HEK293 (cell line): ENCODE data around the gene GCFC2.

Experiments used
- GLIS2 ChIP-seq: fragments of 450-650 bp; formaldehyde crosslinking; IDR thresholded peaks from 2 replicates; pipeline ENCODE4 v1.5.1; 2016; ENCODE audit warnings: missing biosample characterization, missing genetic modification characterization
- KLF10 ChIP-seq: fragments of 450-650 bp; IDR thresholded peaks from 2 replicates; pipeline ENCODE4 v1.5.1; 2018; ENCODE audit warnings: missing biosample characterization, mild to moderate bottlenecking, missing genetic modification characterization
- PATZ1 ChIP-seq: fragments of 450-650 bp; formaldehyde crosslinking; IDR thresholded peaks from 2 replicates; pipeline ENCODE4 v1.5.1; 2016; ENCODE audit warnings: missing biosample characterization, missing genetic modification characterization
- SCRT1 ChIP-seq: fragments of 450-650 bp; formaldehyde crosslinking; IDR thresholded peaks from 2 replicates; pipeline ENCODE4 v1.5.1; 2016; ENCODE audit warnings: missing biosample characterization, missing genetic modification characterization, borderline replicate concordance
- TRIM28 ChIP-seq: IDR thresholded peaks from 2 replicates; pipeline ENCODE4 v1.6.1; 2011; ENCODE audit warnings: low read length, control low read depth, borderline replicate concordance
- YY2 ChIP-seq: fragments of 450-650 bp; formaldehyde crosslinking; IDR thresholded peaks from 2 replicates; pipeline ENCODE4 v1.5.1; 2016; ENCODE audit warnings: missing biosample characterization, missing genetic modification characterization
- ZBTB17 ChIP-seq: fragments of 450-650 bp; formaldehyde crosslinking; IDR thresholded peaks from 2 replicates; pipeline ENCODE4 v1.5.1; 2016; ENCODE audit warnings: missing biosample characterization, missing genetic modification characterization
- ZBTB20 ChIP-seq: fragments of 450-650 bp; formaldehyde crosslinking; IDR thresholded peaks from 2 replicates; pipeline ENCODE4 v1.5.1; 2016; ENCODE audit warnings: missing biosample characterization, missing genetic modification characterization
- ZBTB8A ChIP-seq: fragments of 450-650 bp; formaldehyde crosslinking; IDR thresholded peaks from 2 replicates; pipeline ENCODE4 v1.5.1; 2016; ENCODE audit warnings: missing biosample characterization, missing genetic modification characterization
- ZFP37 ChIP-seq: fragments of 450-650 bp; formaldehyde crosslinking; IDR thresholded peaks from 2 replicates; pipeline ENCODE4 v1.5.1; 2016; ENCODE audit warnings: missing biosample characterization, missing genetic modification characterization
- ZNF140 ChIP-seq: fragments of 450-650 bp; formaldehyde crosslinking; IDR thresholded peaks from 2 replicates; pipeline ENCODE4 v1.5.1; 2016; ENCODE audit warnings: missing biosample characterization, missing genetic modification characterization
- ZNF2 ChIP-seq: fragments of 450-650 bp; formaldehyde crosslinking; IDR thresholded peaks from 2 replicates; pipeline ENCODE4 v1.5.1; 2016; ENCODE audit warnings: missing biosample characterization, missing genetic modification characterization
- ZNF302 ChIP-seq: fragments of 450-650 bp; formaldehyde crosslinking; IDR thresholded peaks from 2 replicates; pipeline ENCODE4 v1.5.1; 2016; ENCODE audit warnings: missing biosample characterization, missing genetic modification characterization, low read depth
- ZNF391 ChIP-seq: fragments of 450-650 bp; formaldehyde crosslinking; IDR thresholded peaks from 2 replicates; pipeline ENCODE4 v1.5.1; 2016; ENCODE audit warnings: low read depth, missing biosample characterization, missing genetic modification characterization, borderline replicate concordance
- ZNF394 ChIP-seq: fragments of 450-650 bp; formaldehyde crosslinking; IDR thresholded peaks from 2 replicates; pipeline ENCODE4 v1.5.1; 2016; ENCODE audit warnings: missing biosample characterization, missing genetic modification characterization, mild to moderate bottlenecking, moderate library complexity, borderline replicate concordance
- ZNF449 ChIP-seq: fragments of 450-650 bp; formaldehyde crosslinking; IDR thresholded peaks from 2 replicates; pipeline ENCODE4 v1.5.1; 2017; ENCODE audit warnings: missing biosample characterization, mild to moderate bottlenecking, missing genetic modification characterization, moderate library complexity
- ZNF600 ChIP-seq: fragments of 450-650 bp; formaldehyde crosslinking; IDR thresholded peaks from 2 replicates; pipeline ENCODE4 v1.5.1; 2016; ENCODE audit warnings: missing biosample characterization, missing genetic modification characterization
- ZNF610 ChIP-seq: fragments of 450-650 bp; formaldehyde crosslinking; IDR thresholded peaks from 2 replicates; pipeline ENCODE4 v1.5.1; 2016; ENCODE audit warnings: missing biosample characterization, missing genetic modification characterization, borderline replicate concordance
- ZNF626 ChIP-seq: fragments of 450-650 bp; sonication (Bioruptor Pico); formaldehyde crosslinking; IDR thresholded peaks from 2 replicates; pipeline ENCODE4 v1.5.1; 2018; ENCODE audit warnings: missing biosample characterization, missing genetic modification characterization, inconsistent platforms
- ZNF629 ChIP-seq: fragments of 450-650 bp; formaldehyde crosslinking; IDR thresholded peaks from 2 replicates; pipeline ENCODE4 v1.5.1; 2017; ENCODE audit warnings: missing biosample characterization, missing genetic modification characterization
- ZNF639 ChIP-seq: fragments of 450-650 bp; formaldehyde crosslinking; IDR thresholded peaks from 2 replicates; pipeline ENCODE4 v1.5.1; 2016; ENCODE audit warnings: missing biosample characterization, missing genetic modification characterization
- TF ChIP-seq, protein P1 (sequence below): fragments of 450-650 bp; formaldehyde crosslinking; IDR thresholded peaks from 2 replicates; pipeline ENCODE4 v1.5.1; 2016; ENCODE audit warnings: missing biosample characterization, missing genetic modification characterization
- TF ChIP-seq, protein P2 (sequence below): fragments of 450-650 bp; formaldehyde crosslinking; IDR thresholded peaks from 2 replicates; pipeline ENCODE4 v1.5.0; 2017; ENCODE audit warnings: missing biosample characterization, missing genetic modification characterization, borderline replicate concordance
- TF ChIP-seq, protein P3 (sequence below): fragments of 450-650 bp; formaldehyde crosslinking; IDR thresholded peaks from 2 replicates; pipeline ENCODE4 v1.5.1; 2016; ENCODE audit warnings: missing biosample characterization, missing genetic modification characterization
- TF ChIP-seq, protein P4 (sequence below): fragments of 450-650 bp; formaldehyde crosslinking; IDR thresholded peaks from 2 replicates; pipeline ENCODE4 v1.5.1; 2016; ENCODE audit warnings: missing biosample characterization, missing genetic modification characterization
- TF ChIP-seq, protein P5 (sequence below): fragments of 450-650 bp; formaldehyde crosslinking; optimal IDR thresholded peaks from 2 replicates; pipeline ENCODE3; 2016; ENCODE audit warnings: missing biosample characterization, mild to moderate bottlenecking, missing genetic modification characterization

The GCFC2 gene

DNA sequence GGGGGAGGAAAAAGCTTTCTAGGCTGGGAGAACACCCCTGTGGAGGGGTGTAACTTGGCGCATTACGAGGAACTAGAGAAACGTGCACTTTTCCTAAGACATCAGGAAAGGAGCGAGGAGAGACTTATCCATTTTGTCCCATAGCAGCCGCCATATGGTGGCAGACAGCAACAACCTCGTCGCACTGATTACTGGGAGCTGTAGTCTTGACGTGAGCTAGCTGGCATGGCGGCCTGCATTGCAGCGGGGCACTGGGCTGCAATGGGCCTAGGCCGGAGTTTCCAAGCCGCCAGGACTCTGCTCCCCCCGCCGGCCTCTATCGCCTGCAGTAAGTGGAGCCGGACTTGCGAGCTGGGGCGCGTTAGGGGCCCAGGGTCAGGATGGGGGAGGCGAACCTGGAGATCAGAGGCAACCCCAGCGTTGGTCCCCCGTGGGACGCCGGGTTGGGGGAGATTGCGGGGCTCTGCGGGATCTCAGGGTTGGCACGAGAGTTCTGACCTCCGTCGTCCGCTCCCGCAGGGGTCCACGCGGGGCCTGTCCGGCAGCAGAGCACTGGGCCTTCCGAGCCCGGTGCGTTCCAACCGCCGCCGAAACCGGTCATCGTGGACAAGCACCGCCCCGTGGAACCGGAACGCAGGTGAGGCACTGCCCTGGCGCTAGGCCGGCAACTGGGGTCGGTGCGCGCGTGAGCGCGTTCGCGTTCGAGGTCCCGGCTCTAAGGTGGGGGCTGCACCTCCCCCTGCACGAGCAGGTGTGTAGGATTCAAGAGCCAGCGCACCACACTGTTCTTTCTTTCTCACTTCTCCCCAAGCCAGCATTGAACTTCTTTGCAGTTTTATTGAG, 63.9 kb downstream of the GCFC2 start, which contains the start of gene MRPL19 (continued):
- TF ChIP-seq, protein P1, sequence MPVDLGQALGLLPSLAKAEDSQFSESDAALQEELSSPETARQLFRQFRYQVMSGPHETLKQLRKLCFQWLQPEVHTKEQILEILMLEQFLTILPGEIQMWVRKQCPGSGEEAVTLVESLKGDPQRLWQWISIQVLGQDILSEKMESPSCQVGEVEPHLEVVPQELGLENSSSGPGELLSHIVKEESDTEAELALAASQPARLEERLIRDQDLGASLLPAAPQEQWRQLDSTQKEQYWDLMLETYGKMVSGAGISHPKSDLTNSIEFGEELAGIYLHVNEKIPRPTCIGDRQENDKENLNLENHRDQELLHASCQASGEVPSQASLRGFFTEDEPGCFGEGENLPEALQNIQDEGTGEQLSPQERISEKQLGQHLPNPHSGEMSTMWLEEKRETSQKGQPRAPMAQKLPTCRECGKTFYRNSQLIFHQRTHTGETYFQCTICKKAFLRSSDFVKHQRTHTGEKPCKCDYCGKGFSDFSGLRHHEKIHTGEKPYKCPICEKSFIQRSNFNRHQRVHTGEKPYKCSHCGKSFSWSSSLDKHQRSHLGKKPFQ (tag by site-specific recombination), result no peak
- TF ChIP-seq ZNF140 (tag by site-specific recombination), result no peak
- 0 out of 2 replicates have a peak, but pooled peaks have one; percentile 17 for TF ChIP-seq ZNF600 (tag by site-specific recombination)
- TF ChIP-seq, protein P2, sequence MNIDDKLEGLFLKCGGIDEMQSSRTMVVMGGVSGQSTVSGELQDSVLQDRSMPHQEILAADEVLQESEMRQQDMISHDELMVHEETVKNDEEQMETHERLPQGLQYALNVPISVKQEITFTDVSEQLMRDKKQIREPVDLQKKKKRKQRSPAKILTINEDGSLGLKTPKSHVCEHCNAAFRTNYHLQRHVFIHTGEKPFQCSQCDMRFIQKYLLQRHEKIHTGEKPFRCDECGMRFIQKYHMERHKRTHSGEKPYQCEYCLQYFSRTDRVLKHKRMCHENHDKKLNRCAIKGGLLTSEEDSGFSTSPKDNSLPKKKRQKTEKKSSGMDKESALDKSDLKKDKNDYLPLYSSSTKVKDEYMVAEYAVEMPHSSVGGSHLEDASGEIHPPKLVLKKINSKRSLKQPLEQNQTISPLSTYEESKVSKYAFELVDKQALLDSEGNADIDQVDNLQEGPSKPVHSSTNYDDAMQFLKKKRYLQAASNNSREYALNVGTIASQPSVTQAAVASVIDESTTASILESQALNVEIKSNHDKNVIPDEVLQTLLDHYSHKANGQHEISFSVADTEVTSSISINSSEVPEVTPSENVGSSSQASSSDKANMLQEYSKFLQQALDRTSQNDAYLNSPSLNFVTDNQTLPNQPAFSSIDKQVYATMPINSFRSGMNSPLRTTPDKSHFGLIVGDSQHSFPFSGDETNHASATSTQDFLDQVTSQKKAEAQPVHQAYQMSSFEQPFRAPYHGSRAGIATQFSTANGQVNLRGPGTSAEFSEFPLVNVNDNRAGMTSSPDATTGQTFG (tag by site-specific recombination), result no peak
- TF ChIP-seq ZNF391 (tag by site-specific recombination), result 0 out of 2 replicates have a peak, but pooled peaks have one; percentile 17
- TF ChIP-seq ZNF2 (tag by site-specific recombination), result peak; percentile 49; the same call in 1 of the 2 replicates
- TF ChIP-seq ZBTB17, result peak; percentile 90
- TF ChIP-seq GLIS2 (tag by site-specific recombination), result peak; percentile 83
- TF ChIP-seq ZBTB8A, result no peak
- peak; percentile 38; the same call in 1 of the 2 replicates for TF ChIP-seq ZNF639 (tag by site-specific recombination)
- TF ChIP-seq ZNF394 (tag by site-specific recombination), result peak; percentile 50
- TF ChIP-seq ZFP37, result peak; percentile 67; the same call in 1 of the 2 replicates
- no peak for TF ChIP-seq ZNF302
- no peak for TF ChIP-seq ZNF626 (tag by site-specific recombination)
- peak; percentile 37 for TF ChIP-seq ZNF629
- TF ChIP-seq ZBTB20 (tag by site-specific recombination), result peak; percentile 71
- TF ChIP-seq YY2, result peak; percentile 92
- TF ChIP-seq PATZ1, result 0 out of 2 replicates have a peak, but pooled peaks have one; percentile 48
- TF ChIP-seq ZNF610 (tag by site-specific recombination), result no peak
- TF ChIP-seq, protein P3, sequence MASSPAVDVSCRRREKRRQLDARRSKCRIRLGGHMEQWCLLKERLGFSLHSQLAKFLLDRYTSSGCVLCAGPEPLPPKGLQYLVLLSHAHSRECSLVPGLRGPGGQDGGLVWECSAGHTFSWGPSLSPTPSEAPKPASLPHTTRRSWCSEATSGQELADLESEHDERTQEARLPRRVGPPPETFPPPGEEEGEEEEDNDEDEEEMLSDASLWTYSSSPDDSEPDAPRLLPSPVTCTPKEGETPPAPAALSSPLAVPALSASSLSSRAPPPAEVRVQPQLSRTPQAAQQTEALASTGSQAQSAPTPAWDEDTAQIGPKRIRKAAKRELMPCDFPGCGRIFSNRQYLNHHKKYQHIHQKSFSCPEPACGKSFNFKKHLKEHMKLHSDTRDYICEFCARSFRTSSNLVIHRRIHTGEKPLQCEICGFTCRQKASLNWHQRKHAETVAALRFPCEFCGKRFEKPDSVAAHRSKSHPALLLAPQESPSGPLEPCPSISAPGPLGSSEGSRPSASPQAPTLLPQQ (tag by site-specific recombination), result peak; percentile 18; the same call in 1 of the 2 replicates
- TF ChIP-seq KLF10 (tag by site-specific recombination), result no peak
- TF ChIP-seq, protein P4, sequence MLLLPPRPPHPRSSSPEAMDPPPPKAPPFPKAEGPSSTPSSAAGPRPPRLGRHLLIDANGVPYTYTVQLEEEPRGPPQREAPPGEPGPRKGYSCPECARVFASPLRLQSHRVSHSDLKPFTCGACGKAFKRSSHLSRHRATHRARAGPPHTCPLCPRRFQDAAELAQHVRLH (tag by site-specific recombination), result peak; percentile 98
- no peak for TF ChIP-seq ZNF449 (tag by site-specific recombination)
- TF ChIP-seq, protein P5, sequence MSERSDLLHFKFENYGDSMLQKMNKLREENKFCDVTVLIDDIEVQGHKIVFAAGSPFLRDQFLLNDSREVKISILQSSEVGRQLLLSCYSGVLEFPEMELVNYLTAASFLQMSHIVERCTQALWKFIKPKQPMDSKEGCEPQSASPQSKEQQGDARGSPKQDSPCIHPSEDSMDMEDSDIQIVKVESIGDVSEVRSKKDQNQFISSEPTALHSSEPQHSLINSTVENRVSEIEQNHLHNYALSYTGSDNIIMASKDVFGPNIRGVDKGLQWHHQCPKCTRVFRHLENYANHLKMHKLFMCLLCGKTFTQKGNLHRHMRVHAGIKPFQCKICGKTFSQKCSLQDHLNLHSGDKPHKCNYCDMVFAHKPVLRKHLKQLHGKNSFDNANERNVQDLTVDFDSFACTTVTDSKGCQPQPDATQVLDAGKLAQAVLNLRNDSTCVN, result peak; percentile 88
- peak; percentile 69; the same call in 1 of the 2 replicates for TF ChIP-seq TRIM28
- TF ChIP-seq SCRT1, result peak; percentile 60; the same call in 1 of the 2 replicates
